Measurements from ENCODE around the gene OR10A4.

OR10A4 gene

DNA sequence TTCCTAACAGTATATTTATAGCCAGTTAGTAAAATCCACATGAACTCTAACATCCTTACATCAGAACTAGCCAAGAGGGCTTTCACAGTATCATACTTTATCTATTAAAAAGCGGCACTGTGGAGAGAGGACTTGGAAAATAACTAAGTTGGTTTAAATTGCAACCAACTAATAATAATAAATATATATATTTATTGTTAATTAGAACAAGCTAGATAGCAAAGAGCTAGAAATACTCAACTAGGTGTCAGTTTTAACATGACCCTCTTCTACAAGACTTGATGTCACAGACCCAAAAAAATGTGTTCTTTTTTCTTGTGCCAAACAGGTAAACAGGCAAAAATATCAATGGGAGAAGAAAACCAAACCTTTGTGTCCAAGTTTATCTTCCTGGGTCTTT is 44.3 kb downstream of the OR10A4 start, which contains the start of gene OR2D3:
Gene OR2D3, plus strand, starts transcription at position 301 of the 400 bp plus-strand sequence. Its CDS starts 0 bp downstream, at position 301.
- Histone ChIP-seq H3K9me3 (replicated peaks in 1 of 11) (peaks cover 0 to 7% (median 0%) of the 10 kb centered on the region in 11 experiments; a peak in 4 of 22 replicates), H3K4me3 (no peak within 1 kb of the TSS), H3K9ac (no peak within 1 kb of the TSS), H3K4me2 (no peak within 1 kb of the TSS), H3K27me3 (no peaks in the 10 kb centered on the region), H4K20me1 (no peaks in the 10 kb centered on the region), H3K27ac (no peak within 1 kb of the TSS), H3K36me3 (no peaks in the 10 kb centered on the region), H3K4me1 (no peaks in the 10 kb centered on the region)
- TF ChIP-seq Cebpa-rat (IDR thresholded peaks at IDR 0.05): no peak

DNA sequence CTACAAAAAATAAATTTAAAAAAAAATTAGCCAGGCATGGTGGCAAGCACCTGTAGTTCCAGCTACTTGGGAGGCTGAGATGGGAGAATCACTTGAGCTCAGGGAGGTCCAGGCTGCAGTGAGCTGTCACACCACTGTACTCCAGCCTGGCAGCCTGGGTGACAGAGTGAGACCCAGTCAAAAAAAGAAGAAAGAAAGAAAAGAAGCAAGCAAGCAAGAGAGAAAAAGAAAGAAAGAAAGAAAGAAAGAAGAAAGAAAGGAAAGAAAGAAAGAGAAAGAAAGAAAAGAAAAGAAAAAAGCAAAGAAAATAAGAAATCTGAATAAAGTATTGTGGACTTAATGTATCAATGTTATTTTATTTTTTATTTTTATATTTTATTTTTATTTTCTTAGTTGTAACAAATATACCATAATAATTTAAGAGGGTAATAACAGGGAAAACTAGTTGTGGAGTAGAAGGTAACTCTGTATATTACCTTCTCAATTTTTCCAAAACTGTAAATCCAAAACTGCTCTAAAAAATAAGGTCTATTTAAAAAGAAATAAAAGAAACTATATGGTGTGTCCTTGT is 48.7 kb downstream of the OR10A4 start:
- no peak for TF ChIP-seq Cebpa-rat (IDR thresholded peaks at IDR 0.05)
- H3K27me3 ChIP-seq: no peaks in the 10 kb centered on the region
- no peaks in the 10 kb centered on the region for H4K20me1 ChIP-seq
- no peaks in the 10 kb centered on the region for H3K36me3 ChIP-seq
- H3K9me3 ChIP-seq (replicated peaks in 1 of 11): peaks cover 0 to 10% (median 7%) of the 10 kb centered on the region in 11 experiments; a peak in 13 of 22 replicates
- H3K9ac ChIP-seq: no peak overlapping the region
- no peak overlapping the region for H3K4me2 ChIP-seq
- no peaks in the 10 kb centered on the region for H3K4me1 ChIP-seq
- no peak overlapping the region for H3K27ac ChIP-seq
- H3K4me3 ChIP-seq: no peak overlapping the region

DNA sequence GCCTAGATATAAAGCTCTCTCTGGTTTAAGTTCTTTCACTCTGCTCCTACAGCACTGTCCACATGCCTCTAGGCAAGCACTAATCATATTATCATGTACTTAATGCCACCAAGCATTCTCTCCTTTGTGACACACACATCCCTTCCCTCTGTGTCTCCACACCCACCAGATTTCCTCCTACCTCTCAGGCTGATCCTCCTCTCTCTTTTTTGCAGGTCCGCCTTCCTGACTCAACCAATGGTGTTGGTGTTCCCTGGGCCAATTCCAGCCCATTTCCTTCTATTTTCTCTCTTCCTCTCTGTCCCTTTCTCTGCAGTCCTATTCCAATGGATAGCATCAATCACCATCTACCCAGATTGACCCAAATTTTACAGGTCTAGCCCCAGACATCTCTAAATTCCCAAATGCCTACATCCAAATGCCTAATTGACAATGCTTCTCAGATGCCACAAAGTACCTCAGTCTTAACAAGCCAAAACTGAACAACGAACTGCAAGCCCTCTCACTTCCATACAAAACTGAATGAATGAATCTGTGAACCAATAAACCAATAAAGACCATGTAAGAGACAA is 49.3 kb downstream of the OR10A4 start:
- Histone ChIP-seq H3K9me3 (replicated peaks in 1 of 11) (peaks cover 0 to 9% (median 7%) of the 10 kb centered on the region in 11 experiments; a peak in 12 of 22 replicates), H3K27me3 (no peaks in the 10 kb centered on the region), H3K27ac (no peak overlapping the region), H3K36me3 (no peaks in the 10 kb centered on the region), H3K4me1 (no peaks in the 10 kb centered on the region), H3K4me2 (no peak overlapping the region), H3K4me3 (no peak overlapping the region), H3K9ac (no peak overlapping the region), H4K20me1 (no peaks in the 10 kb centered on the region)
- no peak for TF ChIP-seq Cebpa-rat (IDR thresholded peaks at IDR 0.05)

- Histone ChIP-seq H3K9me3 (replicated peaks in 1 of 11) (peaks cover 0 to 9% (median 7%) of the 10 kb centered on the region in 11 experiments; a peak in 12 of 22 replicates), H4K20me1 (no peaks in the 10 kb centered on the region), H3K36me3 (no peaks in the 10 kb centered on the region), H3K27me3 (no peaks in the 10 kb centered on the region), H3K4me2 (no peak within 1 kb of the TSS), H3K27ac (no peak within 1 kb of the TSS), H3K9ac (no peak within 1 kb of the TSS), H3K4me1 (no peaks in the 10 kb centered on the region), H3K4me3 (no peak within 1 kb of the TSS)
- no peak for TF ChIP-seq Cebpa-rat (IDR thresholded peaks at IDR 0.05)
Measured at GRCh38 chr11:6926208-6927029, 50.0 kb downstream of the OR10A4 start, which contains the start of gene ZNF215. Gene ZNF215 (plus strand): TSS chr11:6926426. CDS start chr11:6932273, 5,847 bp downstream.

GRCh38 chr11:6927030-6927617 is 50.7 kb downstream of the OR10A4 start:
- Histone ChIP-seq H3K27me3 (no peaks in the 10 kb centered on the region), H3K27ac (no peak overlapping the region), H3K4me1 (no peaks in the 10 kb centered on the region), H4K20me1 (no peaks in the 10 kb centered on the region), H3K9me3 (replicated peaks in 1 of 11) (peaks cover 0 to 9% (median 7%) of the 10 kb centered on the region in 11 experiments; a peak in 12 of 22 replicates), H3K9ac (no peak overlapping the region), H3K4me2 (no peak overlapping the region), H3K4me3 (no peak overlapping the region), H3K36me3 (no peaks in the 10 kb centered on the region)
- no peak for TF ChIP-seq Cebpa-rat (IDR thresholded peaks at IDR 0.05)
